ENCODE results near the gene WDR33.

WDR33 gene

GRCh38 chr2:127810619-127811396, at the start of gene WDR33 (continued):
- no peak for TF ChIP-seq ZNF146 (tag by site-specific recombination; IDR thresholded peaks at IDR 0.05)
- TF ChIP-seq ZNF132 (tag by site-specific recombination; IDR thresholded peaks at IDR 0.05; ENCODE audit: borderline replicate concordance) = no peak
- TF ChIP-seq ZFP37 (tag by site-specific recombination; IDR thresholded peaks at IDR 0.05) = peak; percentile 66; the same call in 1 of the 2 replicates
- peak; percentile 15; the same call in 1 of the 2 replicates for TF ChIP-seq SP2 (tag by site-specific recombination; IDR thresholded peaks at IDR 0.05)
- TF ChIP-seq ZNF555 (tag by site-specific recombination; conservative IDR thresholded peaks at IDR 0.05) = no peak
- TF ChIP-seq ZNF629 (tag by site-specific recombination; IDR thresholded peaks at IDR 0.05) = peak; percentile 94
- no peak for TF ChIP-seq ZNF664 (tag by site-specific recombination; IDR thresholded peaks at IDR 0.05)
- TF ChIP-seq ZNF274 (IDR thresholded peaks at IDR 0.05; ENCODE audit: low read length) = no peak
- no peak for TF ChIP-seq ZNF274 (tag by site-specific recombination; IDR thresholded peaks at IDR 0.05; ENCODE audit: borderline replicate concordance)
- TF ChIP-seq ZNF280D (tag by site-specific recombination; IDR thresholded peaks at IDR 0.05) = 0 out of 2 replicates have a peak, but pooled peaks have one; percentile 43
- TF ChIP-seq ZBTB6 (tag by site-specific recombination; IDR thresholded peaks at IDR 0.05) = no peak
- peak; percentile 52; the same call in 1 of the 2 replicates for TF ChIP-seq ZBTB20 (tag by site-specific recombination; IDR thresholded peaks at IDR 0.05)
- TF ChIP-seq ZNF76 (tag by site-specific recombination; IDR thresholded peaks at IDR 0.05; ENCODE audit: borderline replicate concordance, low read depth) = peak; percentile 83
- TF ChIP-seq RBAK (tag by site-specific recombination; IDR thresholded peaks at IDR 0.05) = no peak
- peak; percentile 92 for TF ChIP-seq ZNF777 (tag by site-specific recombination; IDR thresholded peaks at IDR 0.05; ENCODE audit: borderline replicate concordance)
- no peak for TF ChIP-seq ZNF596 (tag by site-specific recombination; IDR thresholded peaks at IDR 0.05)

DNA sequence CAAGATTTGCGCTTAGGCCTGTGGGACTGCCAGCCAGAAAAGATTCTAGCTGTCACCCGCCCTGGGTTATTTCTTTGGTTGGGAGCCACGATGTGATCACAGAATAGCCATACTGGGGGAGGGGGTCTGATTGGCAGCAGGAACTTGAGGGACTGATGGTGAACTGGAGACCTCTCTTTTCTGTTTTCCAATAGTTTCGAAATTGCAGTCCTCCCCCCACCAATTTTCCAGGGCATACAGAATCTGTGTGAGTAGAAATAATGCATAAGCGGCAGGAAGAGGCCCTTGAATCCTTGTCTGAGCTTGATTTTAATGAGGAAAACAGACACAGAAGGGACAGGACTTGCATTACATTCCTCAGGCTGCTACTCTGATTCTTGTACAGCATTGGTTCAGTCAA, 49.2 kb upstream of the WDR33 start:
- H3K27ac ChIP-seq (ENCODE audit: extremely low read depth, low read depth, low read length) = no peak overlapping the region
- peaks cover 17 to 39% of the 10 kb centered on the region in 2 experiments for H3K36me3 ChIP-seq (ENCODE audit: control insufficient read depth in 2 of 2, insufficient read depth in 1 of 2, low read length in 2 of 2)
- H3K4me1 ChIP-seq (ENCODE audit: control insufficient read depth, insufficient read depth, low read length) = peaks cover 5% of the 10 kb centered on the region
- no peak overlapping the region for H3K4me3 ChIP-seq (ENCODE audit: low read depth, low read length)
- no peaks in the 10 kb centered on the region for H3K9me3 ChIP-seq (ENCODE audit: control insufficient read depth, insufficient read depth, low read depth, low read length)
- CTCF ChIA-PET = interaction anchor here (1.1 to 1.3 kb wide), 2 partner anchors 17 to 269 kb away, joined by 3 to 4 read pairs; no protein-coding TSS in a partner anchor
- POLR2A ChIA-PET = interaction anchor here (0.6 to 0.9 kb wide), 2 partner anchors 10 to 24 kb away, joined by 3 read pairs; no protein-coding TSS in a partner anchor
- peak; percentile 40; the same call in 1 of the 2 replicates for TF ChIP-seq ZBTB17 (tag by site-specific recombination; IDR thresholded peaks at IDR 0.05)
- TF ChIP-seq, protein P1, sequence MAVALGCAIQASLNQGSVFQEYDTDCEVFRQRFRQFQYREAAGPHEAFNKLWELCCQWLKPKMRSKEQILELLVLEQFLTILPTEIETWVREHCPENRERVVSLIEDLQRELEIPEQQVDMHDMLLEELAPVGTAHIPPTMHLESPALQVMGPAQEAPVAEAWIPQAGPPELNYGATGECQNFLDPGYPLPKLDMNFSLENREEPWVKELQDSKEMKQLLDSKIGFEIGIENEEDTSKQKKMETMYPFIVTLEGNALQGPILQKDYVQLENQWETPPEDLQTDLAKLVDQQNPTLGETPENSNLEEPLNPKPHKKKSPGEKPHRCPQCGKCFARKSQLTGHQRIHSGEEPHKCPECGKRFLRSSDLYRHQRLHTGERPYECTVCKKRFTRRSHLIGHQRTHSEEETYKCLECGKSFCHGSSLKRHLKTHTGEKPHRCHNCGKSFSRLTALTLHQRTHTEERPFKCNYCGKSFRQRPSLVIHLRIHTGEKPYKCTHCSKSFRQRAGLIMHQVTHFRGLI (tag by site-specific recombination; IDR thresholded peaks at IDR 0.05) = no peak

Measured in HEK293 (cell line).